ENCODE data around the gene ITFG1. TPM values are rescaled to one million over a fixed set of nuclear protein-coding genes. Genes with fewer than 3 reads are reported as not detected.

ITFG1 gene
- total and polyA plus RNA-seq, 2 of the 8 experiments (the other 6 are each of a cell fraction or from before 2014, with no cell fraction given) = 13.8 to 22.2 TPM

DNA sequence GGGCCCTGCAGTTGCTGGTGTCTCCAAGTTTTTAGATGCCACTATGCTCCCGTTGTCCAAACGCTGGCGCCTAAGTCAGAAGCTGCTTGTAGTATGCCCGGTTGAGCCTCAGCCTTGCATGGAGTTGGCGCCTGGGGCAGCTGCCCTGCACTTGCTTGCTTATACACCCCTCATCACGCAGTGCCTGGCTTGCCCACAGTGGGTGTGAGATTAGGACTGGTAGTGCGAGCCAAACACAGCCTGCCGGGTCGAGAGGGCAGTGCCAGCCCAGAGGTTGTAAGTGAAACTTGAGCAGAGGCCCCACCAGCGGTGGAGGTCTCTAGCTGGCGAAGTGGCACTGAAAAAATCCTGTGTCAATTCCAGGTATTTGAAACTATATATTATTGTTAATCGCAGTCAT is 90.3 kb downstream of the ITFG1 start:
- Histone ChIP-seq H3K4me3 (ENCODE audit: extremely low read depth in 1 of 4, insufficient read depth in 2 of 4, low read depth in 3 of 4, low read length in 4 of 4) (no peak overlapping the region), H2BK120ac (replicated peaks; ENCODE audit: low read depth, low read length) (no peak overlapping the region), H3K14ac (ENCODE audit: insufficient read length) (no peak overlapping the region), H3K4ac (replicated peaks; ENCODE audit: insufficient read length, low read depth, low read length) (no peak overlapping the region), H2AFZ (ENCODE audit: low read length) (no peak overlapping the region), H3K4me1 (replicated peaks in 1 of 4; ENCODE audit: control insufficient read depth in 3 of 4, insufficient read depth in 4 of 4, low read length in 3 of 4) (peaks cover 3 to 19% (median 13%) of the 10 kb centered on the region in 4 experiments), H3K27ac (ENCODE audit: low read depth, low read length) (no peak overlapping the region), H3K18ac (ENCODE audit: extremely low read depth, low read length) (no peak overlapping the region), H2BK12ac (ENCODE audit: low read depth, low read length) (no peak overlapping the region), H3K36me3 (ENCODE audit: control insufficient read depth in 2 of 4, insufficient read depth in 4 of 4, low read length in 3 of 4) (no peaks in the 10 kb centered on the region), H2BK5ac (ENCODE audit: low read depth, low read length) (no peak overlapping the region), H3K9ac (replicated peaks in 1 of 4; ENCODE audit: extremely low read depth in 1 of 4, low read depth in 3 of 4, low read length in 3 of 4) (no peak overlapping the region), H4K20me1 (replicated peaks in 1 of 2; ENCODE audit: control insufficient read depth in 1 of 2, insufficient read depth in 2 of 2, low read length in 2 of 2) (no peaks in the 10 kb centered on the region), H3K56ac (replicated peaks; ENCODE audit: insufficient read length, low read depth, low read length) (no peak overlapping the region), H2BK20ac (ENCODE audit: low read length) (no peak overlapping the region), H3K23me2 (ENCODE audit: low read depth, low read length) (no peaks in the 10 kb centered on the region), H2AK5ac (ENCODE audit: low read depth, low read length) (no peak overlapping the region), H3K4me2 (ENCODE audit: insufficient read depth in 1 of 2, low read depth in 2 of 2, low read length in 2 of 2) (no peak overlapping the region), H3K9me3 (ENCODE audit: insufficient read depth in 2 of 2, low read depth in 1 of 2, low read length in 1 of 2) (no peaks in the 10 kb centered on the region), H2BK15ac (ENCODE audit: low read length) (no peak overlapping the region), H4K8ac (ENCODE audit: extremely low read depth, insufficient read depth, low read length) (no peak overlapping the region), H3K27me3 (replicated peaks in 1 of 4; ENCODE audit: control insufficient read depth in 3 of 4, extremely low read depth in 1 of 4, insufficient read depth in 3 of 4, low read length in 3 of 4) (peaks cover 0 to 2% (median 0%) of the 10 kb centered on the region in 4 experiments; a peak in 3 of 7 replicates), H3K23ac (ENCODE audit: insufficient read length) (no peak overlapping the region), H4K91ac (replicated peaks; ENCODE audit: insufficient read length, low read length) (no peak overlapping the region), H3K79me1 (ENCODE audit: low read depth, low read length) (no peaks in the 10 kb centered on the region), H4K5ac (ENCODE audit: insufficient read length, low read depth, low read length) (no peak overlapping the region), H3K79me2 (ENCODE audit: control insufficient read depth in 1 of 2, insufficient read depth in 2 of 2, low read length in 2 of 2) (no peaks in the 10 kb centered on the region)
- POLR2A ChIA-PET (ENCODE audit: partially characterized antibody) = no interaction called here
- 95% methylated on average over 12 of the region's 12 CpGs; no CpG with 5 or more reads in 1 of the 2 experiments for WGBS, 2 experiments (ENCODE audit: extremely low coverage in 1 of 2, insufficient coverage in 1 of 2, insufficient read length in 1 of 2, insufficient replicate concordance in 2 of 2, low coverage in 1 of 2, low lambda C conversion rate in 2 of 2, missing lambda C conversion rate in 1 of 2)
- DNase-seq (ENCODE audit: low read depth in 1 of 2, low spot score in 2 of 2) (no peak), FAIRE-seq (no peak)
- TF ChIP-seq RBBP5 (IDR thresholded peaks at IDR 0.05; ENCODE audit: borderline replicate concordance, low read depth, low read length) (no peak), POLR2A (IDR thresholded peaks at IDR 0.05; ENCODE audit: control extremely low read depth in 1 of 2, low read depth in 2 of 2, low read length in 2 of 2) (no peak), KDM5A (IDR thresholded peaks at IDR 0.05; ENCODE audit: low read length) (no peak)
- CTCF ChIA-PET (ENCODE audit: partially characterized antibody) = no interaction called here

Measured in H1 (cell line).